ENCODE measurements around the gene SYT8. TPM values are rescaled to one million over a fixed set of nuclear protein-coding genes. Genes with fewer than 3 reads are reported as not detected.
"Not testable (repeated sequence)": the region's sequence is repeated elsewhere in the genome, so short reads cannot be mapped to it uniquely, and the experiment has no call there.

The SYT8 gene
- total RNA-seq, 1 donor = not detected

DNA sequence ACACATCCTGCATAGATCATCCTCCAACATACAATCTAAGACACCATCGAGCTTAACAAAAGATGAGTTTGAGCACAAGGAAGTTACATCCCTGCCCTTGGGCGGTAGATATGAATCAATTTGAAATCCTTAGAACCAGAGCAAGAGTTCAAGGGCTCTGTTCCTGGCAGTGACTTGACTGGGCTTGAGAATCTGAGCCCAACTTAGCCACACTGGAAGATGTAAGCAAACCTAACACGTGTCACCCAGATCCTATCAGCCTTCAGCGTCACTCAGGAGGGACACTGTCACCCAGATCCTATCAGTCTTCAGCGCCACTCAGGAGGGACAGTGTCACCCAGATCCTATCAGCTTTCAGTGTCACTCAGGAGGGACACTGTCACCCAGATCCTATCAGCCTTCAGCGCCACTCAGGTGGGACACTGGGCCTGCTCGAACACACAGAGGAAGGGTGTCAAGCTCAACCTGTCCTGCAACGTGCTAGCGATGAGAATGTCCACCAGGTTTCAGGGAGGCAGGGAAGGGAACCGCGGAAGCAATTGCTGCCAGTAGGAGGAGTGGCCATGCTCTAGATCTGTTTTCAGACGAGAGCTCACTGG, 38.3 kb upstream of the SYT8 start:
- no peak overlapping the region for H3K4me3 ChIP-seq (ENCODE audit: low read depth, low read length)
- DNase-seq (ENCODE audit: low read depth) = no peak
- TF ChIP-seq, protein P1, sequence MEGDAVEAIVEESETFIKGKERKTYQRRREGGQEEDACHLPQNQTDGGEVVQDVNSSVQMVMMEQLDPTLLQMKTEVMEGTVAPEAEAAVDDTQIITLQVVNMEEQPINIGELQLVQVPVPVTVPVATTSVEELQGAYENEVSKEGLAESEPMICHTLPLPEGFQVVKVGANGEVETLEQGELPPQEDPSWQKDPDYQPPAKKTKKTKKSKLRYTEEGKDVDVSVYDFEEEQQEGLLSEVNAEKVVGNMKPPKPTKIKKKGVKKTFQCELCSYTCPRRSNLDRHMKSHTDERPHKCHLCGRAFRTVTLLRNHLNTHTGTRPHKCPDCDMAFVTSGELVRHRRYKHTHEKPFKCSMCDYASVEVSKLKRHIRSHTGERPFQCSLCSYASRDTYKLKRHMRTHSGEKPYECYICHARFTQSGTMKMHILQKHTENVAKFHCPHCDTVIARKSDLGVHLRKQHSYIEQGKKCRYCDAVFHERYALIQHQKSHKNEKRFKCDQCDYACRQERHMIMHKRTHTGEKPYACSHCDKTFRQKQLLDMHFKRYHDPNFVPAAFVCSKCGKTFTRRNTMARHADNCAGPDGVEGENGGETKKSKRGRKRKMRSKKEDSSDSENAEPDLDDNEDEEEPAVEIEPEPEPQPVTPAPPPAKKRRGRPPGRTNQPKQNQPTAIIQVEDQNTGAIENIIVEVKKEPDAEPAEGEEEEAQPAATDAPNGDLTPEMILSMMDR (IDR thresholded peaks at IDR 0.05; ENCODE audit: insufficient read depth, low read length) = no peak

DNA sequence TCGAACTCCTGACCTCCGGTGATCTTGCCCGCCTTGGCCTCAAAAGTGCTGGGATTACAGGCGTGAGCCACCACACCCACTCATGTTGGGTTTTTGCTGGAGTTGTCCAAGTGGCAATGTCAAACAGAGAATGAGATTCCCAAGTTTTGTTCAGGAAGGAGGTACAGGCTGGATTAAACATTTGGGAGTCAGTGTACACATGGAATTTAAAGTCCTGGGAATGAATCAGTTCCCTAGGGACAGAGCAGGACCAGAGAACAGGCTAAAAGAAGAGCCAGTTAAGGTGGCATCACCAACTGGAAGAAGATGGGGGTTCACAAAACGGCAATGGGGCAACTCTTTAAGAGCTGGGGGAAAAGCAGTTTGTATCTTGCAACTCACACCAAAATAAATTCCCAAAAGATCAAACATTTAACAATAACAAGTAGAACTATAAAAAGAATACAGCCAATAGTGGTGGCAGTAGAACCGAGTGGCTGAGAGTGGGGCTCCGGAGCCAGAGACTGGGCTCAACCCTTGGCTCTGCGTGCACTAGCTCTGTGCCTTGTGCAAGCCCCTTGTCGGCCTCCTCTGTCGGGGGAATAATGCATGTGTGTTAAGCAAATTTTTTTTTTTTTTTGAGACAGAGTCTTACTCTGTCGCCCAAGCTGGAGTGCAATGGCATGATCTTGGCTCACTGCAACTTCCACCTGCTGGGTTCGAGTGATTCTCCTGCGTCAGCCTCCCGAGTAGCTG, 37.2 kb upstream of the SYT8 start:
- no peak for DNase-seq (ENCODE audit: low read depth)
- TF ChIP-seq, protein P1 (IDR thresholded peaks at IDR 0.05; ENCODE audit: insufficient read depth, low read length) = no peak
- no peak overlapping the region for H3K4me3 ChIP-seq (ENCODE audit: low read depth, low read length)

DNA sequence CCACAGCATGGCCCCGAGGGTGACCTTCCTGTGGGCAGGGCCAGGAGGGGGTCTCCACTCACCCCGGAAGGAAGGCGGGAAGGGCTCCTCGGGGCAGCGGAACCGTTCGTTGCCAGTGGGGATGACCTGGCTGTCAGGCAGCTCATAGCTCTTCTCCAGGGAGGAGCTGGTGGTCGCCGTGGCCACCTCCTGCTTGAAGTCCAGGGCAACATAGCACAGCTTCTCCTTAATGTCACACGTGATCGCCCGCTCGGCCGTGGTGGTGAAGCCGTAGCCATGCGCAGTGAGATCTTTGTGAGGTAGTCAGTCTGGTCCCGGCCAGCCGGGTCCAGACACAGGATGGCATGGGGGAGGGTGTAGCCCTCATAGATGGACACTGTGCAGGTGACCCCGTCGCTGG, 31.5 kb upstream of the SYT8 start:
- H3K4me3 ChIP-seq (ENCODE audit: low read depth, low read length) = no peak overlapping the region
- TF ChIP-seq, protein P1 (IDR thresholded peaks at IDR 0.05; ENCODE audit: insufficient read depth, low read length) = no peak
- no peak for DNase-seq (ENCODE audit: low read depth)

DNA sequence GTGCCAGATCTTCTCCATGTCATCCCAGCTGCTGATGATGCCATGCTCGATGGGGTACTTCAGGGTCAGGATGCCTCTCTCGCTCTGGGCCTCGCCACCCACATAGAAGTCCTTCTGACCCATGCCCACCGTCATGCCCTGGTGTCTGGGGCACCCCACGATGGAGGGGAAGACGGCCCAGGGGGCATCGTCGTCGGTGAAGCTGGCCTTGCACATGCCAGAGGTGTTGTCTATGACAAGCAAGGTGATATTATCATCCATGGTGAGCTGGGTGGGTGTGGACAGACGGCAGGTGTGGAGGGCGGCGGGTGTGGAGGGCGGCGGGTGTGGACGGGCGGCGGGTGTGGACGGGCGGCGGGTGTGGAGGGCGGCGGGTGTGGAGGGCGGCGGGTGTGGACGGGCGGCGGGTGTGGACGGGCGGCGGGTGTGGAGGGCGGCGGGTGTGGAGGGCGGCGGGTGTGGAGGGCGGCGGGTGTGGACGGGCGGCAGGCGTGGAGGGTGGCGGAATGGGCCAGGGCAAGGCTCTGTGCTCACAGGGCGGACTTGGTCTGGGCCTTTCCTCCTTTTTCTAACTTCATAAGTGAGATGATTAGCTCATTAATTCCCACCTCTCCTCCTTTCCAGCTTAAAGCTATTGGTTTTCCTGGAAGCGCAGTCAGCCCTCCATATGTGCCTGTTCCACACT, 30.8 kb upstream of the SYT8 start:
- H3K4me3 ChIP-seq (ENCODE audit: low read depth, low read length); DNase-seq (ENCODE audit: low read depth): not testable (repeated sequence)

DNA sequence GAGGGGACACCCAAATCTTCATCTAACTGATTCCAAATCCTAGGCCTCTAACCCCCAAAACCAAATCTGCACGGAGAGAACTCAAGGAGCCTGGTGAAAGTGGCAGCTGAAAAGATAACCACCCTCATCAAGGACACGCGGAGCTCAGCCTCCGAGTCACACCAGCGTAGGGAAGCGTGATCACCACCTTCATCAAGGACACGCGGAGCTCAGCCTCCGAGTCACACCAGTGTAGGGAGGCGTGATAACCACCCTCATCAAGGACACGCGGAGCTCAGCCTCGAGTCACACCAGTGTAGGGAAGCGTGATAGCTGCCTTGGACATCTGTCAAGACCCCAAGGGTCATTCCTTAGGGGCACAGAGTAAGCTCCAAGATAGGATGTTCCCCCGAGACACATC, 29.3 kb upstream of the SYT8 start:
- TF ChIP-seq, protein P1 (IDR thresholded peaks at IDR 0.05; ENCODE audit: insufficient read depth, low read length) = no peak
- no peak overlapping the region for H3K4me3 ChIP-seq (ENCODE audit: low read depth, low read length)
- DNase-seq (ENCODE audit: low read depth) = no peak

DNA sequence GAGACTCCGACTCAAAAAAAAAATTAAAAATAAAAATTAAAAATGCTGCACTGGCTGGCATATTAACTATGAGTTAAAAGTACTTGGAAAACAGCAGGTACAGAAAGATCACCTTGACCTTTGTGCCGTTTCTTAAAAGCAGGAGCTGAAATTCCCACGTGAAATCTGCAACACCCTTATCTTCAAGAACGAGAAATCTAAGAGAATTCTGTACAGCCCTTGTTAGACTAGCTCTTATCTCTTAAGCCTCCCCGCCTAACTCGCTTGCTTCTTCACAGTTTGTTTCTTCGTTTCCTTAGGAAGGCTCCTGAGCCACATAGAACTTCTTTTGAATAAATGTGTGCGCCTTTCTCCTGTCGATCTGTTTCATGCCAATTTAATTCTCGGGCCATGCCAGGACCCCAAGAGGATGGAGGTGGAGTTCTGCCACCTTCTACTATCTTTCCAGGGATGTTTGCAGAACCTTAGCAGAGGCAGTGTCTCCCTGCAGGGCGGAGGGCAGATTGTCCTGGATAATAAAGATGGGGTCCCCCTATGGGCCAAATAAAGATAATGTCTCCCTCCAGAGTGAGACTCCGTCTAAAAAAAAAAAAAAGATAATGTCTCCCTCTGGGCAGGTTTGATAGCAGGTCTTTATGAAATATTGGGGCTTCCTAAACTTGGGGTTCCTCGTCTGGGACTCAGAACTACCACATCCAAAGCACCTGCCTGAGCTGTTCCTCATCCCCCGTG, 27.4 kb upstream of the SYT8 start:
- DNase-seq (ENCODE audit: low read depth) = no peak
- TF ChIP-seq, protein P1 (IDR thresholded peaks at IDR 0.05; ENCODE audit: insufficient read depth, low read length) = no peak
- H3K4me3 ChIP-seq (ENCODE audit: low read depth, low read length) = no peak overlapping the region

DNA sequence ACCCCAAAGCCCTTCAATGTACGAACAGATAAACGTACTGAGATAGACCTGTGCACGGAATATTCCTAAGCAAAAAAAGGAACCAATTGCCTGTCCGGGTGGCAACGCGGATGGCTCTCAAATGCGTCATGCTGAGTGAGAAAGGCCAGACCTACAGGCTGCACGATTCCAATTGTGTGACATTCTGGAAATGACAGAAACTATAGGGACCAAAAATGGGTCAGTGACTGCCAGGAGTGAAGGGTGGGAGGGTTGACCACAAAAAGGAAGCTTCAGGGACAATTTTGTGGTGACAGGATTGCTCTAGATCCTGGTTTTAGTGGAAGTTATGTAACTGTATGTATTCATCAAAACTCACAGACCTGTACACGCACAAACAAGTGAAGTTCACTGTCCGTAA, 24.0 kb upstream of the SYT8 start:
- no peak overlapping the region for H3K4me3 ChIP-seq (ENCODE audit: low read depth, low read length)

More for the DNA sequence above, 24.0 kb upstream of the SYT8 start:
- DNase-seq (ENCODE audit: low read depth) = no peak
- TF ChIP-seq, protein P1 (IDR thresholded peaks at IDR 0.05; ENCODE audit: insufficient read depth, low read length) = no peak

Measured in fibroblast of the aortic adventitia (primary cell).